Posterior cingulate gyrus (tissue), 11 donors: ENCODE measurements around the gene EFCAB13.
"Not testable (repeated sequence)": the region's sequence is repeated elsewhere in the genome, so short reads cannot be mapped to it uniquely, and the experiment has no call there.

Experiments
- DNase-seq, 10 donors: peaks; one replicate each; pipeline versions ENCODE4 v3.0.0 to v3.0.0-alpha.2; 2020 to 2021; ENCODE audit warnings: mixed read lengths in 3 of 10
- intact Hi-C: fragments of 100-400 bp; cut with DNase I; formaldehyde crosslinking; loops from one replicate; pipeline ENCODE4 v1.15.1; 2023

EFCAB13 gene

DNA sequence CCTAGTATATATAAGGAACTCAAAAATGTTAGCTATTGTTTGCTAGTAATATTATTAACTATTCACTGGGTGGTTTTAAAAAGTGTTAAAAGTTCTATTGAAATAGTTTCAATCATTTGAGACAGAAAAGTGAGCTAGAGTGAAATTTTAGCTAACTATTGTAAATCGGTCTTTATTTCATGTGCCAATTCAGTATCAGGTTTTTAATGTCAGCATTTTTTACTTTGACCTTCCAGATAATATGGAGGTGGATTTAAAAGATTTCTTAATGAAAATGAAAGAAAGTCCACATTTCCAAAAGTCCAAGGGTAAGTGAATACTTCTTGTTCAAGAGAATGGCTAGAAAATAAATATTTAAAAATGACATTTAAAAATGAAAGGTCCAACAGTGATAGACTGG, 90.9 kb downstream of the EFCAB13 start:
- intact Hi-C loops, result no loop called here
- DNase-seq, result no peak

GRCh38 chr17:47423406-47424295, 99.9 kb downstream of the EFCAB13 start:
- peak in 5 of 10 donors; percentile 4 to 79 (median 73) for DNase-seq
- intact Hi-C loops, result no loop called here

DNA sequence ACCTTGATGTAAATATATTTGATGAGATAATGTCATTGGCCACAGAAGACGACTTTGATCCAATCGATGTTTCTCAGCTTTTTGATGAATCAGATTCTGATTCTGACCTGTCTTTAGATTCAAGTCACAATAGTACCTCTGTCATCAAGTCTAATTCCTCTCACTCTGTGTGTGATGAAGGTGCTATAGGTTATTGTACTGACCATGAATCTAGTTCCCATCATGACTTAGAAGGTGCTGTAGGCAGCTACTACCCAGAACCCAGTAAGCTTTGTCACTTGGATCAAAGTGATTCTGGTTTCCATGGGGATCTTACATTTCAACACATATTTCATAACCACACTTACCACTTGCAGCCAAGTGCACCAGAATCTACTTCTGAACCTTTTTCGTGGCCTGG, 101.5 kb downstream of the EFCAB13 start:
- intact Hi-C loops, DNase-seq: not testable (repeated sequence)

- intact Hi-C loops, DNase-seq: not testable (repeated sequence)
Measured at GRCh38 chr17:47425887-47426635, 102.3 kb downstream of the EFCAB13 start.

DNA sequence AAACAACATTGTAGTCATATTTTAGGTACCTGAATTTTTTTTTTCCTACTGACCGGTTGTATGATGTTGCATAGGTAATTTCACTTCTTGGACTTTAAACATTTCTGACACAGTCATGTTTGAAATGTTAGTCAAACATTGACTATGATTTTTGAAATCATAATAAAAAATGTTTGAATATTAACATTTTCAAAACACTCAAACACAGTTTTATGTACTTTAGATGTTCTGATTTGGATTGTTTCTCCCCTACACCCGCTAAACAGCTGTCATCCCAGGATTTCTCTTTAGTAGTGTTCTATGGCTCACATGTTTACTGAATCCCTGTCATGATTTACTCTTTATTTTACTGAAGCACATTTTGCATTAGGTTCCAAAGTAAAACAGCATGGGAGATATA, 104.2 kb downstream of the EFCAB13 start:
- intact Hi-C loops, result no loop called here
- no peak for DNase-seq

GRCh38 chr17:47432240-47432639, 108.5 kb downstream of the EFCAB13 start:
- intact Hi-C loops, DNase-seq: not testable (repeated sequence)

DNA sequence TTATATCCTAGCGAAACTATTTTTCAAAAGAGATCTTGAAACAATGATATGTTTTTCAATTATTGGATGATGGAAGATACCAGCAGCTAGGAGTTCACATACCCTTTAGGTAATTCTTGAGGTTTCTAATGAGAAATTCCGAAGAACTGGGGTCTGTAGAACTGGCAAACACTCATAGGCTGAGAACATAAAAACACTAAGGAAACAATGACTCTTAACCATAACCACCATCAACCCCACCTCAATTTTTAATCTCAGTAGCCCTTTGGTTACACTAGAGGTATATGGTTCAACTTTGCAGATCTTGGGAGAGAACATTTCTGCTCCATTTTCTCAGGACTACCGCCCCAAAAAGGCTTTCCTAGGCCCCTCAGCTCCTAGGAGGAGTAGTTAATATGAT, 141.4 kb downstream of the EFCAB13 start:
- intact Hi-C loops, result no loop called here
- DNase-seq, result no peak

DNA sequence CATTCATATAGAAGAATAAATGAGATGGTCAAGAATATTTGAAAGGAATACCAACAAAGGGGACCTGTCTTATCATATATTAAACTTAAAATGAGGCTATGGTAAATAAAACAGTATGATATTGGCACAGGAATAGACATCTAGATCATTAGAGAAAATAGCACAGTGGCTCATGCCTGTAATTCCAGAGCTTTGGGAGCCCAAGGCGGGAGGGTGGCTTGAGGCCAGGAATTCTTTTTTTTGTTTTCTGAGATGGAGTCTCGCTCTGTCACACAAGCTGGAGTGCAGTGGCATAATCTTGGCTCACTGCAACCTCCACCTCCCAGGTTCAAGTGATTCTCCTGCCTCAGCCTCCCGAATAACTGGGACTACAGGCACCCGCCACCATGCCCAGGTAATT, 143.2 kb downstream of the EFCAB13 start:
- intact Hi-C loops, DNase-seq: not testable (repeated sequence)

- DNase-seq, result no peak
- intact Hi-C loops, result no loop called here
Measured at GRCh38 chr17:47470836-47471235, 147.1 kb downstream of the EFCAB13 start.

GRCh38 chr17:47472073-47472472, 148.3 kb downstream of the EFCAB13 start:
- intact Hi-C loops, DNase-seq: not testable (repeated sequence)
